Esophagus mucosa (tissue), 1 donor: Measurements from ENCODE around the gene TNNT1. TPM values are rescaled to one million over a fixed set of nuclear protein-coding genes. Genes with fewer than 3 reads are reported as not detected.

Experiments used
- ATAC-seq: fragments of 200-7000 bp; cut with Tn5 transposase; one replicate; pipeline ENCODE4 v1.9.1; 2020
- total RNA-seq: library from RNA; stranded (reverse); gene quantifications from one replicate; pipeline ENCODE4 v1.2.4, GENCODE V29; 2023
- donor health status: DM: yes; HTN: yes; CAD: no.

The TNNT1 gene
- total RNA-seq, 1 donor from 2014 or later, result 9.4 TPM

GRCh38 chr19:55087542-55087901 is 61.5 kb downstream of the TNNT1 start:
- no peak for ATAC-seq

DNA sequence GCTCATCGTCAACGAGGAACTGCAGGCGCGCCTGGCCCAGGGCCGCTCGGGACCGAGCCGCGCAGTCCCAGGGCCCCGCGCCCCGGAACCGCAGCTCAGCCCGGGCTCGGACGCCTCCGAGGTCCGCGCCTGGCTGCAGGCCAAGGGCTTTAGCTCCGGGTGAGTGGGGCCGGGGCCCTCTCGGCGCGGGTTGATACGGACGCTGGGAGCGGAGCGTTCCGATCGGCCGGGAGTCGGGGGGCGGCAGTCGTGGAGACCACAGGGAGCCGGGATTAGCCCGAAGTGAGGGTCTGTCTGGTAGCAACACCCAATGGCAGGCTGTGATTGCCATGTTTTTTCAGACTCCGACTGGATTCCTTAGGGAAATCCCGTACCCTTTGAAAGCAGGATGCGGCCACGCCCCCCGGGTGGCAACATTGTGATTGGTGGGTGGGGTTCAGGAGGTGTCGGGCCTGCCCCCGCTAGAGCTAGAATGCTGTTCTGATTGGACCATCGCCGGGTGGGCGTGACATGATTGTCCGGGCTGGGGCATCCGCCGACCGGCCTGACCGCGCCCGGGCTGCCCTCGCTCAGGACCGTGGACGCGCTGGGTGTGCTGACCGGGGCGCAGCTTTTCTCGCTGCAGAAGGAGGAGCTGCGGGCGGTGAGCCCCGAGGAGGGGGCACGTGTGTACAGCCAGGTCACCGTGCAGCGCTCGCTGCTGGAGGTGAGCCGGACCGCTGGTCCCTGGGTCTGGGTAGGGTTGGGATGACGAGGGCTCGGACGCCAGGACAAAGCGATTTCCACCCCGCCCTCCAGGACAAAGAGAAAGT is 62.1 kb downstream of the TNNT1 start:
- peak; percentile 63 for ATAC-seq

DNA sequence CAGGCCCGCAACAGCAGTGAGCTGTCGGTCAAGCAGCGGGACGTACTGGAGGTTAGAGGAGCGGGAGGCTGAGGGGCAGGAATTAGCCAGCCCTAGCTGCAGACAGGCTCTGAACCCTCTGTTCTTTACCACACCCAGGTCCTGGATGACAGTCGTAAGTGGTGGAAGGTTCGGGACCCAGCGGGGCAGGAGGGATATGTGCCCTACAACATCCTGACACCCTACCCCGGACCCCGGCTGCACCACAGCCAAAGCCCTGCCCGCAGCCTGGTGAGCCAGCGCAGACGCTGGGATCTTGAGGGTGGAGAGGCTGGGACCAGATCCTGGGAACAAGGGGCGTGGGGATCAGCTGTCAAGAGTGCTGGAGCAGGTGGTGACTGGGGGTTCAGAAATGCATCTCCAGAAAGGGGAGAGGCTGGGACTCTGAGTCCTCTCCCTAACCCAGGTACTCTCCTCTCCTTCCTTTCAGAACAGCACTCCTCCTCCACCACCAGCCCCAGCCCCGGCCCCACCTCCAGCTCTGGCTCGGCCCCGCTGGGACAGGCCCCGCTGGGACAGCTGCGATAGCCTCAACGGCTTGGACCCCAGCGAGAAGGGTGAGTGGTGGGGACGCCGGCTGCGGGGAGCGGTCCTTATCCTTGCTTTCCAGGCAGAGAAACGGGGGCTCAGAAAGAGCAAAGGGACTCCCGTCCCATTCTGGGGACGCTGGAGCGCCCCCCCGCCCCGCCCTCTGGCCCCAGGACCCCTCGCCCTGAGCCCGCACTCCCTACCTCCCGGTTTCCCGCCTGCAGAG is 62.9 kb downstream of the TNNT1 start:
- no peak for ATAC-seq

DNA sequence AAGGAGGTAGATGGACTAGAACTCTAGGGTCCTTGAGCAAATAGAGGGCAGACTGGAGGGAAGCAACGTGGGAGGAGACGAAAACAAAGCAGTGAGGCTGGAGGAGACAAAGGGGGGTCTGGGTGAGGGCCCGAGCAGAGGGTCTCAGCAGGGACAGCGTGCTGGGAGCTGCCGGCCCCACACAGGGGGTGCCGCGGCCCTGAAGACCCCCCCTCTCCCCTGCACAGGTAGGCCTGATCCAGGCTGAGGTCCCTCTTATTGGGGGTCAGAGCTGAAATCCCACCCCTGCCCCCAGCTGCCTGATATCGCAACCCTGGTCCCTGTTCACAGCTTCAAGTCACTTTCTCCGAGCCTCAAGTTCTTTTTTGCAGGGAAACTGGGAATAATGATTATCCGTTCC is 64.6 kb downstream of the TNNT1 start:
- ATAC-seq, result no peak

DNA sequence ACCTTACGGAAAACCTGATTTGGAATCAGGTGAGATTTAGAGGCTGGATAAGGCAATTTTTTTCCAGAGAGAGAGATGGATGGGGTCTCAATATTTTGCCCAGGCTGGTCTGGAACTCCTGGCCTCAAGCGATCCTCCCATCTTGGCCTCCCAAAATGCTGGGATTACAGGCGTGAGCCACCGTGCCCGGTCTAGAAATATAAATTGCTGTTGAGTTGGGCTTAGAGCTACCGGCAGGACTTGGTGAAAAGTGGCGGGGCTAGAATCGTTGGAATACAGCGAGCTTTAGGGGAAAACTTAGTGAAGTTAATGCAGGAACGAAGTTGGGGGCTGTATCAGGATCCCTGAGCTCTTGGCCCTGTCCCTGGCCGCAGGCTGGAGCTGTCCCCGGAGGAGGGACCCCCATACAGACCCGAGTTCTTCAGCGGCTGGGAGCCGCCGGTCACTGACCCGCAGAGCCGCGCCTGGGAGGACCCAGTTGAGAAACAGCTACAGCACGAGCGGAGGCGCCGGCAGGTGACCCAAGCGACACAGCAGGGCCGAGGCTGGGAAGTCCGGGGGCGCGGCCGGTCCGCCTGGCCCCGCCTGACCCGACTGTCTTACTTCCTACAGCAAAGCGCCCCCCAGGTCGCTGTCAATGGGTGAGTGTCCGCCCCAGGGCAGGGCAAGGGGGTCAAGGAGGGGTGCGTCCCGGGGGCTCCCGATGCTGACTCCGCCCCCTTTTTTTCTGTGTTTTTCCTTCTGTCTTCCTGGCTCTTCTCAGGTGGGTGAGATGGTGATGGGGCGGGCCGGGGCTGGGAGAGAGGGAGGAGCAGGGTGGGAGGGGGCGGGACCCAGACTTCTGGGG is 65.8 kb downstream of the TNNT1 start:
- no peak for ATAC-seq

Other genes starting within 250 kb of the TNNT1 start
- 0.44 TPM for gene NCR1, start 243.1 kb downstream of the TNNT1 start, total RNA-seq
- not detected for gene NLRP7, start 201.7 kb downstream of the TNNT1 start, total RNA-seq
- 71.6 TPM for gene NLRP2, start 182.8 kb downstream of the TNNT1 start, total RNA-seq
- gene GP6, start 110.9 kb downstream of the TNNT1 start, total RNA-seq, result 0.40 TPM
- 33.7 TPM for gene RDH13, start 86.1 kb downstream of the TNNT1 start, total RNA-seq
- gene EPS8L1, start 73.3 kb downstream of the TNNT1 start, total RNA-seq, result 199 TPM
- gene PPP1R12C, start 31.6 kb downstream of the TNNT1 start, total RNA-seq, result 33.3 TPM
- gene TNNI3, start 8.5 kb upstream of the TNNT1 start, total RNA-seq, result not detected
- 1.9 TPM for gene DNAAF3, start 17.4 kb upstream of the TNNT1 start, total RNA-seq
- not detected for gene SYT5, start 31.1 kb upstream of the TNNT1 start, total RNA-seq
- gene PTPRH, start 60.3 kb upstream of the TNNT1 start, total RNA-seq, result 3.6 TPM
- 1.8 TPM for gene TMEM86B, start 79.6 kb upstream of the TNNT1 start, total RNA-seq
- 47.4 TPM for gene PPP6R1, start 109.8 kb upstream of the TNNT1 start, total RNA-seq
- gene HSPBP1, start 130.9 kb upstream of the TNNT1 start, total RNA-seq, result 31.2 TPM
- gene BRSK1, start 134.8 kb upstream of the TNNT1 start, total RNA-seq, result 0.28 TPM
- gene TMEM150B, start 176.1 kb upstream of the TNNT1 start, total RNA-seq, result not detected
- gene KMT5C, start 190.7 kb upstream of the TNNT1 start, total RNA-seq, result 4.4 TPM
- 0.56 TPM for gene COX6B2, start 205.5 kb upstream of the TNNT1 start, total RNA-seq
- not detected for gene GARIN5B, start 214.1 kb upstream of the TNNT1 start, total RNA-seq
- 0.24 TPM for gene IL11, start 221.3 kb upstream of the TNNT1 start, total RNA-seq
- not detected for gene TMEM190, start 227.6 kb upstream of the TNNT1 start, total RNA-seq
- gene TMEM238, start 235.1 kb upstream of the TNNT1 start, total RNA-seq, result 25.6 TPM
- gene RPL28, start 236.7 kb upstream of the TNNT1 start, total RNA-seq, result 1,895 TPM